GM18861 (cell line): ENCODE results near the gene S1PR3.

Experiments
- ATAC-seq: cut with Tn5 transposase; IDR thresholded peaks from one replicate; pipeline ENCODE4 v1.9.1; 2021; ENCODE audit not compliant: unreplicated experiment

S1PR3 gene

GRCh38 chr9:88968799-88969198 lies 22.5 kb upstream of the S1PR3 start:
- no peak for ATAC-seq

DNA sequence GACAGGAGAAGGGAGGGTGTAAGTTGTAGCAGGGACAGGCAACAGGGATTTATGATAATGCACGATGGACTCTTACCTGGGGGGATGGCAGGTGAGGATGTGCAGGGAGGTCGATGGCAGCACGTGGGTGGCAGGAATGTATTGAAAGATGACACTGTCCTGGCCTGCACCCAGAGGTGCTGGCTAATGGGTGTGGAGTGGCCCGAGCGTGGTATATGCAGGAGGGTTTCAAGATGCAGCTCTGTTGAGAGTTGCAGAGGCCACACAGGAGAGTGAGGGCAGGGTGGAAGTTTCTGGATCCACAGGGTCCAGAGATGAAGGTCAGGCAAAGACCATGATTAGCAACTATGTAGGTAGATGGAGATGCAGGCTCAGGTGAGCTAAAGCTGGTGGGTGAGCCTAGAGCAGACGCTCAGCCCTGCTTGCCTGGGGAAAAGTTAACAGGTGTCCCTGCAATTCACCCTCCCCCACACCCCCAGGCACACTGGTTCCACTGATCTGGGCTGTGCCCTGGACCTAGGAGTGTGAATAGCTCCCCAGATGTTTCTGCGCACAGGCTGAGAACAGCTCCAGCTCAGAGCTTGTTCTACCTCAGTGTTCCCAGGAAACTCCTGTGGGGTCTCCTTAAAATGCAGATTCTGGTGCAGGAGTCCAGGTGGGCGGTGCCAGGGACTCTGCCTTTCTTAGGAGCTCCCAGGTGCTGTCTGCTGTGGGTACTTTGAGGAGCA lies 21.5 kb upstream of the S1PR3 start:
- no peak for ATAC-seq

GRCh38 chr9:88971131-88971960 lies 19.9 kb upstream of the S1PR3 start:
- ATAC-seq = no peak

- no peak for ATAC-seq
Measured at GRCh38 chr9:88972401-88972800, 18.9 kb upstream of the S1PR3 start.

- no peak for ATAC-seq
Measured at GRCh38 chr9:88973281-88974045, 17.8 kb upstream of the S1PR3 start.

- no peak for ATAC-seq
Measured at GRCh38 chr9:88974641-88975040, 16.6 kb upstream of the S1PR3 start.

DNA sequence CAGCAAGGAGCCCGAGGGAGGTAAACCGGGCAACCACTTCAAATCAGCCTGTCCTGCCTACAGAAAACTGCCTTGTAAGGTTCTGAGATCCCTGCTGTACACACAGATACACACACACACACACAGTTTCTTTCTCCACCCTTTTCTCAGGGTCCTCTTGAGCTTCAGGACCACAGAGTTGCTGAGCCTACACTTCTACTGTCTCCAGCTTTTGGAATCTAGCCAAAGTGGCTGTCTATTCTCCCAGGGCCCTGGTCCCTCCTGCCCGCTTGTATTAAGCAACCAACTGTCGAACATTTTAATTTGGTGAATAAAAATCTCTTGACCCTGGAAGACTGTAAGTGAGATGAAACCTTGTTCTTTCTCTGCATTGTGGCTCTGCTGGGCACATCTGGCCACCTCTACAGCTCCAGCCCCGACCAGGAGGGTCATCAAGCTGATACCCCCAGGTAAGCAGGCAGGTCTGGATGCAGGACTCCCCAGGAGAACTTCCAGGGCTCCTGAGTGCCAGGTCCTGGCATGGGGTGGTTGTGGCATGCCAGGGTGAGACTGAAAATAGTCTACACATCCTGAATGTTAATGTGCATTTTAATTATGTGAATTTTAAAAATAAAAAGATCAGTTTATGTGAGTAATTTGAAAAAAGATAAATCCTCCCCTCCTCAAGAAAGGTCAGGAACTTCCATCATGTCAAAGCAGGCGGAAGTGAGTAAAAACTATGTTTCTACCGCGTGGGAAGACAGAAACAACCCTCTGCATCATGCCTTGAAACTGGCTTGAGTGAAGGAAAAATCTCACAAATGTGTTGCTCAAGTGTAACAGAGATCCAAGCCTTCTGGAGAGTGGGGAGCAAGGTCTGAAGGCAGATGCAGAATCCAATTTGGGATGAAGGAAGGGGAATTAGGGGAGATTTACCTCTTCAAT lies 15.0 kb upstream of the S1PR3 start:
- no peak for ATAC-seq

DNA sequence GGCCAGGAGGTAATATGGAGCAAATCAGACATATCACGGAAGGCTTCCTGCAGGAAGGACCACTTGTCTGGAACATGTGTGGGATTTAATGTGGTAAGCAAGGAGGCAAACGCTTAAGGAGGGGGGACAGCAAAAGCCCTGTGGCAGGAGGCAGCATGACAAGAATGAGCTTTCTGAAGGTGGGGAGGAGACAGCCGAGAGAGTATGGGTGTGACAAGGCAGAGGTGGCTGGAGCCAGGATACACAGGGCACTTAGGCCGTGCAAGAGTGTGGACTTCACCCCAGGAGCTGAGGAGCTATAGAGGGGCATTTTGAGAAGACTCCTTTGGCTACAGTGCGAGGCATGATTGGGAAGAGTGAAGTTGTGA lies 14.4 kb upstream of the S1PR3 start:
- ATAC-seq = no peak

DNA sequence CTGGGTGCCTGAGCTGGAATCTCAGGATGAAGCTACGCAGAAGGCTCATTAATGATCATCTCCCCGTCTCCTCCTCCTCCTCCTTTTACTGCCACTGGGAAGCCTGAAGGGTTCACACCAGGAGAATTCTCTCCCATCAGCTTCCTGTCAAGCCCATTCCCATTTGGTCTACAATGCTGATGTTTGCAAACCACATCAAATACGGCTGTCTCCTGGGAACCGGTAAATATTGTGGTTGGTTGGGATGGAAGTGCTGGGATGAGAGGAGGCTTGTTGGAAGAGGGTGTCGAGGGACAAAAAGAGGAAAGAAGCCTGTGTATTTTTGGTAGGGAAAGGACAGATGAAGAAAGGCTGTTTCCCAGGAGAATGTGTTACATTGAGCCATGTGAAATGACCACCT lies 13.2 kb upstream of the S1PR3 start:
- no peak for ATAC-seq

- no peak for ATAC-seq
Measured at GRCh38 chr9:88979021-88979420, 12.2 kb upstream of the S1PR3 start.

- no peak for ATAC-seq
Measured at GRCh38 chr9:88979791-88980190, 11.5 kb upstream of the S1PR3 start.

DNA sequence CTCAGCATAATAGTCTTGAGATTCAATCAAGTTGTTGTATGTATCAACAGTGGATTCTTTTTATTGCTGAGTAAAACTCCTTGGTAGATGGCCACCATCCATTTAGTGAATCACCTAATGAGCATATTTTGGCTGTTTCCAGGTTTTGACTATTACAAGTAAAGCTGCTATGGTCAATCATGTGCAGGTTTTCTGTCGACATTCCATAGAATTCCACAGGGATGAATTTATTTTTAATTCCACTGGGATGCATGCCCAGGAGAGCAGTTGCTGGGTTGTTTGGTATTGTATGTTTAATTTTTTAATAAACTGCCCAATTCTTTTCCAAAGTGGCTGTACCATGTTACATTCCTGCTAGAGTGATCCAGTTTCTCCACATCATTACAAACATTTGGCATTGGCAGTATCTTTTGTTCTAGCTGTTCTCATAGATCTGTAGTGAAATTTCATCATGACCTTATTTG lies 10.5 kb upstream of the S1PR3 start:
- ATAC-seq = no peak

GRCh38 chr9:88983865-88984542 lies 7.3 kb upstream of the S1PR3 start:
- ATAC-seq = no peak

DNA sequence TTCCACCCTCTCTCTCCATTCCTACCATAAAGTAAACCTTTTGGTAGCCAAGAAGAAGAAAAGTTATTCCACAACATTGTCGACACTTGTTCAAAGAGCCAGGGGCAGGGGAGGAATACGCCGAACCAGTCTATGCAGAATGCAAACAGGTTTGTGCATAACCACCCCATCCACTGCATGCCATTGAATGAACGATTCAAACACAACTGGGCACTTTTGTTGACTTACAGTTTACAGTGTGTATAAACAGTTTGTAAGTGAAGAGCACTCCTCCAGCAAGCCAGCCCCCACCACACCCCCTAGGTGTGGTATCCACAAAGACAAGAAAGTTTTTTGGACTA lies 6.8 kb upstream of the S1PR3 start:
- no peak for ATAC-seq

GRCh38 chr9:88985616-88986015 lies 5.7 kb upstream of the S1PR3 start:
- ATAC-seq = no peak

GRCh38 chr9:88986776-88987175 lies 4.5 kb upstream of the S1PR3 start:
- no peak for ATAC-seq

DNA sequence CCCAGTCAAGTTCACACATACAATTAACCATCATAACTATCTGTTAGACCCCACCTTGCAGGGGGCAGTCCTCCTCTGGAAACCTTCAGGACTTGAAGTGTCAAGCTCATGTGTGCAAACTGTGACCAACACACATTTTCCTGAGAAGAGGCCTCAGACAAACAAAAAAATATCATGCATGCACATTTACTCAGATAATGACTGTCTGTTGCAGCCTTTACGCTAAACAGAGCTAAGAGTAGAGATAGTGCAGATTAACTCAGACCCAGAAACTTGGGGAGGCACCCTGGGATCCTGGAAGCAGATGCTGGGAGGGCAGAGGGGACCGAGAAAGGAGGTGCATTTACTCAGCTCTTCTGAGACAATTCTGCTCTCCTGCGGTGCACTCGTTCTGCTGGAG lies 3.6 kb upstream of the S1PR3 start:
- ATAC-seq = no peak

DNA sequence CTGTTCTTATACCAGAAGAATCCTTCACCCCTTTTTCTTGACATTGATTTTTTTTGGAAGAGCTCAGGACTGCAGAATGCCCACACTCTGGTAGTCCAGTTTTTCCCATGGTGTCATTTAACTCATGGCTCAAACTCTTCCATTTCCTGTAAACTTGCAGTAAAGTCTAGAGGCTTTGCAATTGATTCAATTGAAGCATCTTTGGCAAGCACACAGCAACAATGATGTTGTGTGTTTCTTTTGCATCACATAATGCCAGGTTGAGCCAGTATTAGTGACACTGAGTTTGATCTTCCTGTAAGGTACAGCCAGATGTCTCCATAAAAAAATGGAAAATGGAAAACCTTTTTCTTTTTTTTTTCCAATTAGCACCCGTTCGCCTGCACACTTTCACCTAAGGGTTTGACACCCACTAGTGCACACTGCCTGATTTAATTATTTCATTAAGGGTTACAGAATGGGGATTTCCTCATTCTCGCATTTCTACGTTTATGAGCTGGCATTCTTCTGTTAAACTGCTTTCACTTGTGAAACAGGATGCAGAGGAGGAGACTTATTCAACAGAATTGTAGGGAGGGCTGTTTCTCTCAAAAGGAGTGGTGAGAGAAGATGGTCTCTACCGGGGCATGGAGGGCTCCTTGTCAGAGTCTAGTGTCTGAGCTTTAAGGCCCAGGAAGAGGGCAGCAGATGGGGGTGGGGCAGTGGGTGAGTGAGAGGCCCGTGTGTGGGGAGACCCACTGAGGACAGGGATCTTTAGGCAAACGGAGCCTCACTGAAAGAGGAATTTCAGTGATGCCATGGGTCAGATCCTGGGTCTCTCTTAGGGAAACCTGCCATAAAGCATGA lies 2.2 kb upstream of the S1PR3 start:
- peak; percentile 68 for ATAC-seq

GRCh38 chr9:88990041-88990728 lies 1.1 kb upstream of the S1PR3 start:
- ATAC-seq = no peak
